ENCODE data around the gene TCF7L1.
"Not testable (repeated sequence)": the region's sequence is repeated elsewhere in the genome, so short reads cannot be mapped to it uniquely, and the experiment has no call there.

The TCF7L1 gene

GRCh38 chr2:85132397-85132796, 795 bp upstream of the TCF7L1 start:
- no peak for DNase-seq (ENCODE audit: low read depth)

- DNase-seq (ENCODE audit: low read depth), result no peak
Measured at GRCh38 chr2:85133751-85134254, 611 bp downstream of the TCF7L1 start.

GRCh38 chr2:85134255-85134895, 1.2 kb downstream of the TCF7L1 start:
- DNase-seq (ENCODE audit: low read depth), result no peak

GRCh38 chr2:85134896-85135659, 1.9 kb downstream of the TCF7L1 start:
- DNase-seq (ENCODE audit: low read depth), result no peak

GRCh38 chr2:85135660-85135914, 2.4 kb downstream of the TCF7L1 start:
- DNase-seq (ENCODE audit: low read depth), result no peak

- DNase-seq (ENCODE audit: low read depth), result no peak
Measured at GRCh38 chr2:85137156-85137555, 4.0 kb downstream of the TCF7L1 start.

- no peak for DNase-seq (ENCODE audit: low read depth)
Measured at GRCh38 chr2:85143463-85144082, 10.4 kb downstream of the TCF7L1 start.

- no peak for DNase-seq (ENCODE audit: low read depth)
Measured at GRCh38 chr2:85145116-85145820, 12.1 kb downstream of the TCF7L1 start.

GRCh38 chr2:85148190-85148589, 15.0 kb downstream of the TCF7L1 start:
- DNase-seq (ENCODE audit: low read depth), result no peak

GRCh38 chr2:85151026-85151425, 17.8 kb downstream of the TCF7L1 start:
- no peak for DNase-seq (ENCODE audit: low read depth)

GRCh38 chr2:85152895-85153294, 19.7 kb downstream of the TCF7L1 start:
- no peak for DNase-seq (ENCODE audit: low read depth)

GRCh38 chr2:85154048-85154753, 21.0 kb downstream of the TCF7L1 start:
- DNase-seq (ENCODE audit: low read depth), result no peak

GRCh38 chr2:85155082-85155481, 21.9 kb downstream of the TCF7L1 start:
- DNase-seq (ENCODE audit: low read depth), result not testable (repeated sequence)

- DNase-seq (ENCODE audit: low read depth), result no peak
Measured at GRCh38 chr2:85156153-85156552, 23.0 kb downstream of the TCF7L1 start.

GRCh38 chr2:85156619-85157018, 23.4 kb downstream of the TCF7L1 start:
- no peak for DNase-seq (ENCODE audit: low read depth)

GRCh38 chr2:85157345-85157744, 24.2 kb downstream of the TCF7L1 start:
- no peak for DNase-seq (ENCODE audit: low read depth)

- no peak for DNase-seq (ENCODE audit: low read depth)
Measured at GRCh38 chr2:85158559-85159273, 25.5 kb downstream of the TCF7L1 start.

- no peak for DNase-seq (ENCODE audit: low read depth)
Measured at GRCh38 chr2:85159589-85159988, 26.4 kb downstream of the TCF7L1 start.

- no peak for DNase-seq (ENCODE audit: low read depth)
Measured at GRCh38 chr2:85160966-85161960, 28.1 kb downstream of the TCF7L1 start.

- DNase-seq (ENCODE audit: low read depth), result no peak
Measured at GRCh38 chr2:85162746-85163301, 29.6 kb downstream of the TCF7L1 start.
